ENCODE results near the gene GPX3.

GPX3 gene

DNA sequence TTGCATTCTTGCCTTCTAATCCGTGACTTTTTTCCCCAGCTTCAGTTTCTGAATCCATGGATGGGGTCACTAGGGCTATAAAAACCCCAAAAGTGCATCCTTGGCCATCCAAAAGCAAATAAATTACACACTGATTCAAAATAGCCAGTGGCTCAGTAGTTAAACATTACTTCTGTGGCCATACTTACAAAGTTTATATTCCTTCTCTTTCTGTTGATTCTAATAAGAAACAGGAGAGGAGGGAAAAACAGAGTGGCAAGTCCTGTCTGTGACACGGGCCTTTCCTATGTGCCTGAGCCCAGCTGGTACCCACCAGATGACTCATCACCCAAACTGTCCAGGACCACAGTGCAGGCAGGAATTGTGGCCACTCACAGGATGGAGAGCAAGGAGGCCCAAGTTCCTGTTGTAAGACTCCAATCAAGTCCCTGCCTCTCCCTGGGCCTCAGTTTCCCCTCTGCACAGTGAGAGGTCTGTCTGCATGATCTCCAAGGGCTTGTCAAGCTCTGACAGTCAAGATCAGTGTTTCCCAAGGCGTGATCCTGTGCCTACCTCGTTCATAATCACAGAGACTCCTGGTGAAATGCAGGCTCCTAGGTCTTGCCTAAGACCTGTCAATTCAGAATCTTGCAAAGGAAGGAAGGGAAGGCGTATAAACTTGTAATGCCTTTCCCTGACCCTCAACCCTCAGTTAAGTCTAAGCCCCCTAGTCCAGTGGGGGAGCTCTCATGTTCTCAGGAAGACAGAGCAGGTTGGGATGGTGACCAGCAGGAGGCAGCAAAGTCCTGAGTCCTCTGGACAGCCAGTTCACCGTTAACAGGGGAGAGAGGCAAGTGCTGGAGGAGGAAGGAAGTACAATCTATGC, 30.9 kb downstream of the GPX3 start:
- TF ChIP-seq GATA3 (IDR thresholded peaks at IDR 0.05; ENCODE audit: low read depth, low read length), result no peak
- TF ChIP-seq GATA2 (IDR thresholded peaks at IDR 0.05; ENCODE audit: low read depth, low read length), result no peak

DNA sequence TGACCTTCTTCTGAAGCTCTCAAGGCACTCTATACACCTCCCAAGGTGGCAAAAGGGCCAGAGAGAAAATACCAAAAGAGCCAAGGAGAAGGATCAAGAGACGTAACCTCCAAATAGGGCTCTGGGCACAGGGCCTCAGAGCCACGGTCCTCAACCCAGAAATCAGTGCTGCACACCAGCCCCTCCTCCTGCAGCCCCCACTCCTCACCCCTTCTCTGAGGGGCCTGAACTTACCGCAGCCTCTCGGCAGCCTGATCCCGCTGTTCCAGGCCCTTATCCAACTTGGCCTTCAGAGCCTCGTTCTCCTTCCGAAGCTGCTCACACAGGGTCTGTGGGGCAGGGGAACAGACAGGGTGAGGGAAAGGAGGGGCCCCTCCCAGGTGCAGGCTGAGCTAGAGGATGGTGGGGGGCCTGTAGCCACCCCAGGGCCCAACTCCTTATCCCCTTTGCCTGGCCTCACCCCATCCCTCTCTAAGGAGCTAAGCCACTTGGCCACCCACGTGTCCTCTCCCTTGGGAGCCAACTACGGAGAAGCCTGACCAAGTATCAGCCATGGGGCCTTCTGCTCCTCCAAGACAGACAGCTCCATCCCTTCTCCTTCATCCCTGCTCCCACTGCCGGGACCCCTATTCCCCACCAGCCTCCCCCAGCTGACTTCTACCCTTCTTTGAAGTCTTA, 31.7 kb downstream of the GPX3 start:
- no peak for TF ChIP-seq GATA3 (IDR thresholded peaks at IDR 0.05; ENCODE audit: low read depth, low read length)
- no peak for TF ChIP-seq GATA2 (IDR thresholded peaks at IDR 0.05; ENCODE audit: low read depth, low read length)

DNA sequence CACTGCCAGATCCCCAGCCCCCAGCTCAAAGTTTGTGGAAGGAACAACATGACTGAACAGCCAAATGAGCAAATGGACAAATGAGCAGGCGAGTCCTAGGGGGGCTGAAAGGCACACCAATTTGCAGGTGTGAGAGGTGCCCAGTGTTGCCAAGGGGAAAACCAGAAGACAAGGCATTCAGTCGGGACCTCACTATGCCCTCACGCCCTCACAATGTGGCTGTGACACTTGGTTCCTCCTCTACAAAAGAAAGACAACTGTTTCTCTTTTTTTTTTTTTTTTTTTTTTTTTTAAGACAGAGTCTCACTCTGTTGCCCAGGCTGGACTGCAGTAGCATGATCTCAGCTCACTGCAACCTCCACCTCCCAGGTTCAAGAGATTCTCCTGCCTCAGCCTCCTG, 32.4 kb downstream of the GPX3 start:
- TF ChIP-seq GATA2 (IDR thresholded peaks at IDR 0.05; ENCODE audit: low read depth, low read length) (no peak), GATA3 (IDR thresholded peaks at IDR 0.05; ENCODE audit: low read depth, low read length) (no peak)

DNA sequence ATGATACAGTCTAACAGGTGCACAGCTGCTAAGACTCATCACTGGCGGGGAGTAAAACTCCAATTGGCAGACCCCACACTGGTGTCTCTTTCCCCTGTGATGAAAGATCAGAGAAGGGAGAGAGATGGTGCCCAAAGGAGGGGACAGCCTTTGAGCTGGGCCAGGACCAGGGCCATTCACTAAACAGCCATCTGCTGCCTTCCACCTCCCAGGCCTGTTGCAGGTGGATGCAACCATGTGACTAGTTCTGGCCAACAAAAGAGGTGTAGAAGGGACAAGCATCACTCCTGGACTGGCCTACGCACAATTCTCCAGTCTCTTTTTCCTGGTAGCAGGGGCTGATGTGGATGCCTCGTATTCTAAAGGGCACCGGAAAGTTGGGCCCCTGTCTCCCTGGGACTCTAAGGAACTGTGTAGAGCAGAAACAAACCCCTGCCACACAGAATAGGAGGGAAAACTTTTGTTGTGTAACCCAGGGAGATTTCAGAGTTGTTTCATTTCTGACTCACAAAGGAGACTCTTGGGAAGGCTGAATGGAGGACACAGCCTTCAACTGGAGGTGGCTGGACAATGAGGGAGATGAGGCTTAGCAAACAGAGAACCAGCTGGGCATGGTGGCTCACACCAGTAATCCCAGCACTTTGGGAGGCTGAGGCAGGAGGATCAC, 33.5 kb downstream of the GPX3 start:
- no peak for TF ChIP-seq GATA2 (IDR thresholded peaks at IDR 0.05; ENCODE audit: low read depth, low read length)
- no peak for TF ChIP-seq GATA3 (IDR thresholded peaks at IDR 0.05; ENCODE audit: low read depth, low read length)

DNA sequence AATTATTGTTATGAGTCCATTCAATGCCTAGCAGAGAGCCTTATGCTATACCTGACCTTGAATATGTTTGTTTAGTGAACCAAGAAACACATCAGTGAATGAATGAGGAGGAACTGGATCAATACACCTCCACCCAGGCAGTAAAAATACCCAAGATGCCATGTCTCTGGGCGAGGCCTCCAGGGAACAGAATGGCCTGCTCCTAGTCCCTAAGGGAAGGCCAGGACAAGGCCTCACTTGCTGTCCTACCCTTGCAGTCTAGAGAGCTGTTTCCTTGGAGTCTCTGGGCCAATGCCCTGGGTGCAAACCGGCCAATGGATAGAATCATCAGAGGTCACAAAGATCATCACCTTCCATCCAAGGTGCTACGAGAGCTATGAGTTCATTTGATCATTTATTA, 34.3 kb downstream of the GPX3 start:
- TF ChIP-seq GATA2 (IDR thresholded peaks at IDR 0.05; ENCODE audit: low read depth, low read length) (no peak), GATA3 (IDR thresholded peaks at IDR 0.05; ENCODE audit: low read depth, low read length) (no peak)

DNA sequence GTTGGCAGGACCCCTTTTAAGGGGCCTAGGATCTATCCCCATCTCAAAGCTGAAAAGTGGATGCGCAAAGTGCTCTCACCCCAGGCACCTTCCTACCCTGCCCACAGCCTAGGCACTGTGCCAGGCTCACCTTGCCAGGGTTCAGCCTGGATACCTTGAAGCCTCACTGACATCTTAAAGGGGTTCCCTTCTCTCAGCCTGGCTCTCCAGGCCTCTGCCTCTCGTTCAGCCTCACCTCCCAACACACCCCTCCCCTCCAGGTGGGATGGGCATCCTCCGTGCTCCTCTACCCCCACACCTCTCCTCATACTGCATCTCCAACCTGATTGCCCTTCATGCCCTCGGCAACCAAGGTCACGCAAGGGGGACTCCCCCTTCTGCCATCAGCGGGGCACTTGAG, 34.9 kb downstream of the GPX3 start:
- no peak for TF ChIP-seq GATA2 (IDR thresholded peaks at IDR 0.05; ENCODE audit: low read depth, low read length)
- TF ChIP-seq GATA3 (IDR thresholded peaks at IDR 0.05; ENCODE audit: low read depth, low read length), result no peak

DNA sequence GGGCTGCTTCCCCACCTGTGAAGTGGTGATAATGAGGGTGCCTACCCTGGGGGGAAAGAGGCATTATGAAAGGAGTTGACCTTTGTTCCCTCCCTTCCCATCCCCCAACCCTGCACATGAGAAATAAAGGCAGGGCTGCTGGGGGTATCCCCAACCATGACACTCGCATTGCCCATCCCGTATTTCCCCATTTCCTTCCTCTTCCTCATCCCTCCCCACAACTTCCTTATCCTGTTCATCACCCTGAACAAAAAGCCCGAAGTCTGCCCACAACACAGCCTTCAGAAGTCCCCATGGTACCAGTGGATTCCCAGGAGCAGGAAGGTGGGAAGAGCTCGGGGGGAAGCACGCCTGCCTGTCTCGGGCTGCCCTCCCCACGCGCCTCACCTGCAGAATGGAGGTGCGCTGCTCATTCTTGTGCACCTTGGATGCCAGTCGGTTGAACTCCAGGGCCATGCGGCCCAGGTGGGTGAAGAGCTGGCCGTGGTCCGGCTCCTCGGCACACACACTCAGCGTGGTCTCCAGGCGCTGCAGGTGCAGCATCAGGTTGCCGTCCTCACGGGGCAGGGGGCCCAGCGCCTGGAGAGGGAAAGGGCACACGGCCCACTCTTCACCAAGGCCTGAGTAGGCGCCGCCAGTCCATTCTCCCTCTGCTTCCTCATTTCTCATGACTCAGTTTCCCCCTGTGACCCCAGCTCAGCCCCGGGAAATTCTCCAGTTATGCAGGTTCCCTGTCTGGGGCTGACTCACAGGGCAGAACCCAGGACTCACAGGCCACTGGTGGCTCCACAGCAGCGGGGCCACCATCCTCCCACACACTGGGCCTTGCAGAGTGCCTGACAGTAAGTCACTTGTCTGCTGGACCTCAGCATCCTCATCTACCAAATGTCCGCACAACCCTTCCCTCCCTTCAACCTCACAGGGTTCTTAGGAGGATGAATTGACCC, 36.3 kb downstream of the GPX3 start:
- no peak for TF ChIP-seq GATA2 (IDR thresholded peaks at IDR 0.05; ENCODE audit: low read depth, low read length)
- no peak for TF ChIP-seq GATA3 (IDR thresholded peaks at IDR 0.05; ENCODE audit: low read depth, low read length)

DNA sequence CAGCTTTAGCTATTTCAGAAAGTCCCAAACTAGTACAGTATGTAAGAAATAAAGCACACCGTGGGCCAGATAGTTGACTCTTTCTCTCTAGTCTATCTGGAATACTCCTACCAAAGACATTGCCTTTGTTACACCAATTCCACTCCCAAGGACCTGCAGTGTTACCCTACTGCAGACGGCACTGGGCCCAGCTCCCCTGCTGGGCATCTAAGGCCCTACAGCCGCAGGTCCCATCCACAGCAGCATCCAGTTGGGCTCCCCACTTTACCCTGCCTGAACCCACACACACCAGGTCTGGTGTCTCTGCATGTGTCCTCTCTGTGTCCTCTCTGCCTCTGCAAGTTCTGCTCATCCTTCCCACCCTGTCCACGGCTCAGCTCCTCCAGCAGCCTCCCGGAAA, 37.9 kb downstream of the GPX3 start:
- TF ChIP-seq GATA2 (IDR thresholded peaks at IDR 0.05; ENCODE audit: low read depth, low read length) (no peak), GATA3 (IDR thresholded peaks at IDR 0.05; ENCODE audit: low read depth, low read length) (no peak)

DNA sequence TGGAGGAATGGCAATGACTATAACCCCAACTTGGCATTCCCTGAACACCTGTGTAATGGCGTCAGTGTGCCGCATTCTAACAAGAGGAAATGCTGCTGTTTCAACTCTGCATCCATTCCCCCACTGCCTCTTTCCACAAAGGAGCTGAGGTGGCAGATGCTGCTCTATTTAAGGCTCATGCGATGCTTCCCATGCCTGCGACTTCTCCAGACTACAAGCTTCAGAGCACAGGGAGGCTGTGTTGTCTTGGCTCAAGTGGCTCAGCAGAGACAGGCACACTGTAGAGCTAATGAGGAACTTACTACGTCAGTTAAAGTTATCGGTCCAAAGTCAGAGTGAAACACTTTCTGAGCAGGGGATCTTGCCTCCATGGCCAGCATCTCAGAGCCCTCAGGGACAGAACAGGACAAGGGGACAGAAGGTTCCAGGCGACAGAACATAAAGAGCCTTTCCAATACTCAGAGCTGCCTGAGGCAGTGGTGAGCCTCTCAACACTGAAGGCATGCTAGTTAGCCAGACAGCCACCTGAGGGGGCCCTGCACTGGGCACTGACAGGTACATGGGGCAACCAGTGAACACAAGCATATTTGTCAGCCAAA, 38.6 kb downstream of the GPX3 start:
- TF ChIP-seq GATA3 (IDR thresholded peaks at IDR 0.05; ENCODE audit: low read depth, low read length) (no peak), GATA2 (IDR thresholded peaks at IDR 0.05; ENCODE audit: low read depth, low read length) (no peak)

DNA sequence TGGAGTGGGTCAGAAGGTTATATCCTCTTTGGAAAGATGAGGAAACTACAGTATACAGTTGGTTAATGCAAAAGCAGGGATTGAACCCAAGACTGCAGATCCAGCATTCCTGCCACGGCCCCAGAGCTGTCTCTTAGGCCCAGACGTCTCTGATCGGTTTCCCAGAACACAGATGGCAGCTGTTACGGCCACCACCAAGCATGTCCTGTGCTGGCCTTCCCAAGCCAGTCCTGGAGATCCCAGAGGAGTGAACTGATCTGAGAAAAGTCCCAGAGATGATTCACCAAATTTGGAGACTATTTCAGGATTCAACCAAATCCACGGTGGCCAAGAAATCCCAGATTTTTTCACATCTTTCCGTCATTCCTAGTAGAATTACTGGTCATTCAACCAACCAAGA, 40.4 kb downstream of the GPX3 start:
- no peak for TF ChIP-seq GATA2 (IDR thresholded peaks at IDR 0.05; ENCODE audit: low read depth, low read length)
- no peak for TF ChIP-seq GATA3 (IDR thresholded peaks at IDR 0.05; ENCODE audit: low read depth, low read length)

DNA sequence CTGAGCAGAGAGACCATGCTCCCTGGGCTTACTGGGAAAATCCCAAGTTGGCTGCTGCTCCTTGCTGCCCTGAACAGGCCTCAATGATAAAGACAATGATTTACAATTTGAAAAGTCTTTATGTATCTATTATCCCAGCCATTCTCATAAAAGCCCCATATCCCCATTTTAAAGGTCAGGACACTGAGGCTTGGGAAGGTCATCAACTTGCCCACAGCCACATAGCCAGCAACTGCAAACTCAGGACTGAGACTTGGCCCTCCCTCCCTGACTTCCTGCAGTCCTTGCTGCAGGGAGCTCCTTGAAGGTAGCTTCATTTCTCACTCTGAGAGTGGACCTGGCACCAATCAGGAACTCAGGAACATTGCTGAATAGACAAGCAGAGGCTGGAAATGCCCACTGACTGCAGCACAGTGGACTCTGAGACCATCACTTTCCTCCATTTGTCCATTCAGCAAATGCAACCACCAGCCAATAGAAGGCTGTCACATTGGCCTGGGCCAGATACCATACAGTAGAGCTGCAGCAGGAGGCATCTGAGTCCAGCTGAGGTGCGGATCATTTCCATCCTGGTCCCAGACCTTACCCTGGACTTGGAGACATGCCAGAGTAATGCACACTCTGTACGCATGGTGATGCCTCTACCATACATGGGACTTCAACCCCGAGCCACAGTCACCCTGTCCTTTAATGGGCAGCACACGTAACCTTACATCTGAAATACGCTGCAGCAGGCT, 42.2 kb downstream of the GPX3 start:
- TF ChIP-seq GATA3 (IDR thresholded peaks at IDR 0.05; ENCODE audit: low read depth, low read length), result no peak
- no peak for TF ChIP-seq GATA2 (IDR thresholded peaks at IDR 0.05; ENCODE audit: low read depth, low read length)

DNA sequence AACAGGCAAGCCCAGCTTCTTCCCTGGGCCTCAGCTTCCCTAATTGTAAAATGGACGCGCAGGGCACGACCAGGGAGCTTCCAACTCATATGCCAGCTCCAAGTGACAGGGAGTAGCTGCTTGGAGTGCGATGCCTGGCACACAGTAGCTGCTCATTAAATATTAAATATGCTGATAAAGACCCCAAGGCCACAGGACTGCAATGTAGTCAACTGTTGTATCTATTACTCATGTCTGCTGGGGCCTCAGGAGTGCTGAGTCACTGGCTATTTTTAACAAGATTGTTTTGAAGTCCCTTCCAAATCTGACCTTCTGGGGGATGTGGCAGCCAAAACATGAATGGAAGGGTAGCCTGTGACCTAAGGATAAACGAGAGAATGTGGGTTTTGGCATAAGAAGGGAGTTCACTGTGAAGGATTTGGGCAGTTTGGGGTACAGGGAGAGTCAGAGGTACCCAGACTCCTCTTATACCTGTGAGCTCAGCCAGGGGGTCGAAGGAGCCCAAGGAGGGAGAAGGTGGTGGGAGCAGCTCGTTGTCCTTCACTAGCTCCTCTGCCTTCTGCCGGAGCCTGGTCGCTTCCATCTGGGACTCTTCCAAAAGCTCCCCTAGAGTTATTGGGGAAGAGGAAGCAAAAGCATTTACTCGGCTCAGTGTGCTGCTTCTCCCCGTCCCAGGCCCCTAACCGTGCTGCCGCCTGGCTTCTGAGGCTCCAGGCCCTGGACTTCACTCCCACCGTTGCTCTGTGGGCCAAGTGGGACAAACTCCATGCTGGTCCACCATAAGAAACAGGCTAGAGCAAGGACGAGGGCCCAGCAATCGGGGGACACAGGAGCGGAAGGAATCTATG, 43.0 kb downstream of the GPX3 start:
- TF ChIP-seq GATA2 (IDR thresholded peaks at IDR 0.05; ENCODE audit: low read depth, low read length), result no peak
- no peak for TF ChIP-seq GATA3 (IDR thresholded peaks at IDR 0.05; ENCODE audit: low read depth, low read length)

All from SH-SY5Y (cell line).